Vagina (tissue), 2 donors: ENCODE data around the gene STK26.

Experiments
- POLR2A ChIP-seq, 2 donors: fragments of 450-650 bp; IDR thresholded peaks; one replicate each; pipeline ENCODE4 v1.6.1; 2017; ENCODE audit warnings: antibody characterized with exemption in 2 of 2, mild to moderate bottlenecking in 2 of 2, moderate library complexity in 2 of 2
- POLR2AphosphoS5 ChIP-seq, 2 donors: sonication (generic); formaldehyde crosslinking; IDR thresholded peaks; one replicate each; pipeline ENCODE4 v1.9.0; 2017; ENCODE audit warnings: antibody characterized with exemption in 2 of 2, mild to moderate bottlenecking in 2 of 2, low read depth in 1 of 2; ENCODE audit not compliant: insufficient read depth in 1 of 2
- TF ChIP-seq, protein P1 (sequence below), 3 experiments: fragments of 450-650 bp in 2 of 3; fragments of 200-600 bp in 1 of 3; sonication (generic) in 1 of 3; IDR thresholded peaks; one replicate each; pipeline ENCODE4 v1.5.1; 2017 to 2019; ENCODE audit warnings: antibody characterized with exemption in 3 of 3, mild to moderate bottlenecking in 2 of 3, moderate library complexity in 2 of 3

GRCh38 chrX:132040066-132040465 is 17.0 kb downstream of the STK26 start:
- TF ChIP-seq, protein P1, sequence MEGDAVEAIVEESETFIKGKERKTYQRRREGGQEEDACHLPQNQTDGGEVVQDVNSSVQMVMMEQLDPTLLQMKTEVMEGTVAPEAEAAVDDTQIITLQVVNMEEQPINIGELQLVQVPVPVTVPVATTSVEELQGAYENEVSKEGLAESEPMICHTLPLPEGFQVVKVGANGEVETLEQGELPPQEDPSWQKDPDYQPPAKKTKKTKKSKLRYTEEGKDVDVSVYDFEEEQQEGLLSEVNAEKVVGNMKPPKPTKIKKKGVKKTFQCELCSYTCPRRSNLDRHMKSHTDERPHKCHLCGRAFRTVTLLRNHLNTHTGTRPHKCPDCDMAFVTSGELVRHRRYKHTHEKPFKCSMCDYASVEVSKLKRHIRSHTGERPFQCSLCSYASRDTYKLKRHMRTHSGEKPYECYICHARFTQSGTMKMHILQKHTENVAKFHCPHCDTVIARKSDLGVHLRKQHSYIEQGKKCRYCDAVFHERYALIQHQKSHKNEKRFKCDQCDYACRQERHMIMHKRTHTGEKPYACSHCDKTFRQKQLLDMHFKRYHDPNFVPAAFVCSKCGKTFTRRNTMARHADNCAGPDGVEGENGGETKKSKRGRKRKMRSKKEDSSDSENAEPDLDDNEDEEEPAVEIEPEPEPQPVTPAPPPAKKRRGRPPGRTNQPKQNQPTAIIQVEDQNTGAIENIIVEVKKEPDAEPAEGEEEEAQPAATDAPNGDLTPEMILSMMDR (IDR thresholded peaks at IDR 0.05), result no peak
- TF ChIP-seq POLR2A (IDR thresholded peaks at IDR 0.05), result no peak
- TF ChIP-seq POLR2AphosphoS5 (IDR thresholded peaks at IDR 0.05; ENCODE audit: insufficient read depth in 1 of 2, low read depth in 1 of 2), result no peak
